Measurements from ENCODE around the gene ARHGAP22.

GRCh38 chr10:48465860-48466521 lies 138.9 kb downstream of the ARHGAP22 start:
- TF ChIP-seq CTCF (IDR thresholded peaks at IDR 0.05) (no peak), POLR2AphosphoS5 (IDR thresholded peaks at IDR 0.05) (no peak)
